Panc1 (cell line): ENCODE data around the gene ZFR2. TPM values are rescaled to one million over a fixed set of nuclear protein-coding genes. Genes with fewer than 3 reads are reported as not detected.

Source experiments
- ATAC-seq: fragments of 200-7000 bp; cut with Tn5 transposase; 2 replicates; pipeline ENCODE4 v1.9.1; 2020; ENCODE audit warnings: mild to moderate bottlenecking, moderate library complexity
- BruUV-seq: library from RNA; stranded (reverse); fragments of 400-500 nt; replicated peaks from 2 replicates; lab custom pipeline; 2021; lab: Mats Ljungman, UMichigan
- CTCF ChIA-PET: fragments of 300-600 bp; sonication (Branson Sonifier 250); formaldehyde crosslinking; loops from one replicate; lab custom pipeline; 2022; ENCODE audit warnings: antibody characterized with exemption; lab: Charles Lee
- POLR2A ChIA-PET: fragments of 300-600 bp; sonication (Branson Sonifier 250); formaldehyde crosslinking; loops from one replicate; lab custom pipeline; 2022; ENCODE audit warnings: antibody characterized with exemption; lab: Charles Lee
- DNase-seq: peaks from one replicate; pipeline ENCODE4 v3.0.0-alpha.2; 2010; ENCODE audit warnings: low read depth, low spot score
- H3K27ac ChIP-seq: 2 replicates; pipeline ENCODE4 v1.5.1; 2011; ENCODE audit warnings: mild to moderate bottlenecking, low read length, inconsistent platforms
- H3K27me3 ChIP-seq: fragments of 200-500 bp; sonication (Bioruptor generic); 2 replicates; pipeline ENCODE4 v1.6.0; 2014; ENCODE audit warnings: low read length, inconsistent platforms; ENCODE audit not compliant: control insufficient read depth, insufficient read depth
- H3K36me3 ChIP-seq: fragments of 200-500 bp; sonication (Bioruptor generic); 2 replicates; pipeline ENCODE4 v1.5.1; 2014; ENCODE audit warnings: inconsistent platforms, mild to moderate bottlenecking, low read length, moderate library complexity; ENCODE audit not compliant: control insufficient read depth, insufficient read depth
- H3K4me1 ChIP-seq: 2 replicates; pipeline ENCODE4 v1.5.1; 2011; ENCODE audit warnings: inconsistent platforms, mild to moderate bottlenecking, low read length, moderate library complexity; ENCODE audit not compliant: control insufficient read depth, insufficient read depth
- H3K4me3 ChIP-seq, 2 experiments: 2 replicates each; pipeline ENCODE4 v1.5.1; 2011 to 2012; ENCODE audit warnings: low read depth in 2 of 2, low read length in 2 of 2, mild to moderate bottlenecking in 2 of 2, inconsistent platforms in 1 of 2, moderate library complexity in 1 of 2
- H3K9me3 ChIP-seq: fragments of 200-500 bp; sonication (Bioruptor generic); 2 replicates; pipeline ENCODE4 v1.5.1; 2014; ENCODE audit warnings: low read depth, mild to moderate bottlenecking, inconsistent platforms, low read length, moderate library complexity; ENCODE audit not compliant: control insufficient read depth, insufficient read depth
- POLR2AphosphoS5 ChIP-seq: IDR thresholded peaks from 2 replicates; pipeline ENCODE4 v1.6.1; 2012; ENCODE audit warnings: mild to moderate bottlenecking, low read depth, low read length, moderate library complexity
- SIN3A ChIP-seq: IDR thresholded peaks from 2 replicates; pipeline ENCODE4 v1.6.1; 2012; ENCODE audit warnings: low read depth, mild to moderate bottlenecking, low read length, moderate library complexity, borderline replicate concordance; ENCODE audit not compliant: insufficient read depth
- TCF7L2 ChIP-seq: IDR thresholded peaks from 2 replicates; pipeline ENCODE4 v1.6.1; 2011; ENCODE audit warnings: mild to moderate bottlenecking, low read depth, low read length, inconsistent platforms
- in situ Hi-C: cut with HindIII; loops from 2 replicates; pipeline ENCODE4 v1.10.0; 2016; ENCODE audit warnings: low sequenced_read_pairs, low pct_unique_long_range_greater_than_20kb
- intact Hi-C: fragments of 100-400 bp; cut with micrococcal nuclease; formaldehyde crosslinking; loops from one replicate; pipeline ENCODE4 v1.10.0; 2022; ENCODE audit not compliant: unreplicated experiment
- total RNA-seq: library from RNA; stranded (reverse); gene quantifications from one replicate; pipeline ENCODE4 v1.2.1, GENCODE V29; 2021; ENCODE audit not compliant: unreplicated experiment
- TF ChIP-seq, protein P1 (sequence below): fragments of 450-650 bp; IDR thresholded peaks from 2 replicates; pipeline ENCODE4 v1.5.1; 2017; ENCODE audit warnings: mild to moderate bottlenecking
- TF ChIP-seq, protein P2 (sequence below), 2 experiments: IDR thresholded peaks; 2 replicates each; pipeline ENCODE4 v1.6.1; 2011 to 2012; ENCODE audit warnings: low read depth in 2 of 2, control low read depth in 1 of 2, low read length in 1 of 2, mild to moderate bottlenecking in 1 of 2, moderate library complexity in 1 of 2; ENCODE audit not compliant: insufficient read depth in 1 of 2

Gene ZFR2
- total RNA-seq, 1 experiment from 2014 or later: 0.74 TPM

DNA sequence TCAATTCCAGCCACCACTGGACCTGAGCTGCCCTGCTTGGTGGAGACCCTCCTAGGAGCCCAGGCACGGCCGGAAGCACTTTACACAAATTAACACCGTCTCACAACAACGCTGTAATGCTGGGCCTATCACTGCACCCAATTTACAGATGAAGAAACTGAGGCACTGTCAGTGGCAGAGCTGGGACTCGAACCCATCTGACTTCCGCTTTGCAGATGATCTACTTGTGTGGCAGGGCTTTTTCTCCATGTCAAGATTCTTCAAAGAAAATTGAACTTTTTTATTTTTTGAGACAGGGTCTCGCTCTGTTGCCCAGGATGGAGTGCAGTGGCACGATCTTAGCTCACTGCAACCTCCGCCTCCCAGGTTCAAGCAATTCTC lies 33.8 kb downstream of the ZFR2 start:
- BruUV-seq: no TSS peak
- no peak overlapping the region for H3K4me3 ChIP-seq
- H3K4me1 ChIP-seq: no peaks in the 10 kb centered on the region
- TF ChIP-seq POLR2AphosphoS5 (no peak), TCF7L2 (no peak)
- TF ChIP-seq, protein P1, sequence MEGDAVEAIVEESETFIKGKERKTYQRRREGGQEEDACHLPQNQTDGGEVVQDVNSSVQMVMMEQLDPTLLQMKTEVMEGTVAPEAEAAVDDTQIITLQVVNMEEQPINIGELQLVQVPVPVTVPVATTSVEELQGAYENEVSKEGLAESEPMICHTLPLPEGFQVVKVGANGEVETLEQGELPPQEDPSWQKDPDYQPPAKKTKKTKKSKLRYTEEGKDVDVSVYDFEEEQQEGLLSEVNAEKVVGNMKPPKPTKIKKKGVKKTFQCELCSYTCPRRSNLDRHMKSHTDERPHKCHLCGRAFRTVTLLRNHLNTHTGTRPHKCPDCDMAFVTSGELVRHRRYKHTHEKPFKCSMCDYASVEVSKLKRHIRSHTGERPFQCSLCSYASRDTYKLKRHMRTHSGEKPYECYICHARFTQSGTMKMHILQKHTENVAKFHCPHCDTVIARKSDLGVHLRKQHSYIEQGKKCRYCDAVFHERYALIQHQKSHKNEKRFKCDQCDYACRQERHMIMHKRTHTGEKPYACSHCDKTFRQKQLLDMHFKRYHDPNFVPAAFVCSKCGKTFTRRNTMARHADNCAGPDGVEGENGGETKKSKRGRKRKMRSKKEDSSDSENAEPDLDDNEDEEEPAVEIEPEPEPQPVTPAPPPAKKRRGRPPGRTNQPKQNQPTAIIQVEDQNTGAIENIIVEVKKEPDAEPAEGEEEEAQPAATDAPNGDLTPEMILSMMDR: no peak
- POLR2A ChIA-PET: no interaction called here
- ATAC-seq (no peak), DNase-seq (no peak)
- in situ Hi-C loops: no loop called here
- no peaks in the 10 kb centered on the region for H3K36me3 ChIP-seq
- no peaks in the 10 kb centered on the region for H3K27me3 ChIP-seq
- H3K9me3 ChIP-seq: no peaks in the 10 kb centered on the region
- H3K27ac ChIP-seq: no peak overlapping the region
- intact Hi-C loops: no loop called here
- CTCF ChIA-PET: no interaction called here

DNA sequence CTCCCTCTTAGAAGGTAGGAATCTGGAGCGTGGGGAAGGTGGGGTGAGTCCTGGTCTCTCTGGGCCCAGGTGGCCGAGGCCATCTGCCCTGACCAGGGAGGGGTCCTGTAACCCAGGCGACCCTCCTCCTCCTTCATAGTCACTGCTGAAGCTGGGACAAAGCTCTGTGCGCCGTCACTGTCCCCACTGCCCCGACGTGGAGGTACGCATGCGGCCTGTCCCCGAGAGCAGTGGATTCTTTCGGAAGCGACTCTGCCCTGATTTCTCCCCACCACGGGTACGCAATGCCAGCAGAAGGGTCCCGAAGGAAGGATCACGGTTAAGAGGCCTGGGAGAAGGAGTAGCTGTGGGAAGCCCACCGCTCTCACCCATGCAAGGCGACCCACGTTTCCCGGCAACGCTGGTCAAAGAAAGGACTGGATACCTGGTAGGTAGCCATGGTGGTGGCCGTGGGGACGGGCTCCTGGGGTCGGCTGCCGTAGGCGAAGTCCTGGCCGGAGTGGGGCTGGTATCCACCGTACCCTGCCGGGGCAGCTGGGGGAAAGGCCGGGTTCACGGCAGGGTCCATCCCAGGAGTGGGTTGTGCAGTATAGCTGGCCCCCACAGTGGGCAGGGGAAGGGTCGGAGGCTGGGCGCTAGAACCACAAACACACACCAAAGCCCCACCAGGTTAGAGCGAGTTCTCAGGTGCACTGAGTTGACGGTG lies 34.3 kb downstream of the ZFR2 start:
- DNase-seq (no peak), ATAC-seq (no peak)
- Histone ChIP-seq H3K27me3 (no peaks in the 10 kb centered on the region), H3K4me3 (no peak overlapping the region), H3K9me3 (no peaks in the 10 kb centered on the region), H3K36me3 (no peaks in the 10 kb centered on the region), H3K4me1 (no peaks in the 10 kb centered on the region), H3K27ac (no peak overlapping the region)
- ChIA-PET CTCF (interaction anchor here (0.5 kb wide), 1 partner anchor 1417 kb away, joined by 8 read pairs; no protein-coding TSS in a partner anchor), POLR2A (no interaction called here)
- TF ChIP-seq, protein P1: no peak
- TF ChIP-seq TCF7L2: no peak
- TF ChIP-seq, protein P2, sequence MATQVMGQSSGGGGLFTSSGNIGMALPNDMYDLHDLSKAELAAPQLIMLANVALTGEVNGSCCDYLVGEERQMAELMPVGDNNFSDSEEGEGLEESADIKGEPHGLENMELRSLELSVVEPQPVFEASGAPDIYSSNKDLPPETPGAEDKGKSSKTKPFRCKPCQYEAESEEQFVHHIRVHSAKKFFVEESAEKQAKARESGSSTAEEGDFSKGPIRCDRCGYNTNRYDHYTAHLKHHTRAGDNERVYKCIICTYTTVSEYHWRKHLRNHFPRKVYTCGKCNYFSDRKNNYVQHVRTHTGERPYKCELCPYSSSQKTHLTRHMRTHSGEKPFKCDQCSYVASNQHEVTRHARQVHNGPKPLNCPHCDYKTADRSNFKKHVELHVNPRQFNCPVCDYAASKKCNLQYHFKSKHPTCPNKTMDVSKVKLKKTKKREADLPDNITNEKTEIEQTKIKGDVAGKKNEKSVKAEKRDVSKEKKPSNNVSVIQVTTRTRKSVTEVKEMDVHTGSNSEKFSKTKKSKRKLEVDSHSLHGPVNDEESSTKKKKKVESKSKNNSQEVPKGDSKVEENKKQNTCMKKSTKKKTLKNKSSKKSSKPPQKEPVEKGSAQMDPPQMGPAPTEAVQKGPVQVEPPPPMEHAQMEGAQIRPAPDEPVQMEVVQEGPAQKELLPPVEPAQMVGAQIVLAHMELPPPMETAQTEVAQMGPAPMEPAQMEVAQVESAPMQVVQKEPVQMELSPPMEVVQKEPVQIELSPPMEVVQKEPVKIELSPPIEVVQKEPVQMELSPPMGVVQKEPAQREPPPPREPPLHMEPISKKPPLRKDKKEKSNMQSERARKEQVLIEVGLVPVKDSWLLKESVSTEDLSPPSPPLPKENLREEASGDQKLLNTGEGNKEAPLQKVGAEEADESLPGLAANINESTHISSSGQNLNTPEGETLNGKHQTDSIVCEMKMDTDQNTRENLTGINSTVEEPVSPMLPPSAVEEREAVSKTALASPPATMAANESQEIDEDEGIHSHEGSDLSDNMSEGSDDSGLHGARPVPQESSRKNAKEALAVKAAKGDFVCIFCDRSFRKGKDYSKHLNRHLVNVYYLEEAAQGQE (IDR thresholded peaks at IDR 0.05; ENCODE audit: insufficient read depth in 1 of 2, low read depth in 2 of 2, low read length in 1 of 2): no peak
- TF ChIP-seq SIN3A: no peak
- no peak for TF ChIP-seq POLR2AphosphoS5
- BruUV-seq: no TSS peak
- intact Hi-C loops: no loop called here
- in situ Hi-C loops: no loop called here
